GM23248 (cell line): ENCODE data around the gene PRKD1.

ENCODE experiments used
- EZH2 ChIP-seq: fragments of 200-600 bp; sonication (generic); IDR thresholded peaks from 2 replicates; pipeline ENCODE4 v1.6.1; 2018; ENCODE audit warnings: antibody characterized with exemption, mild to moderate bottlenecking; ENCODE audit not compliant: insufficient read depth, poor library complexity, severe bottlenecking
- EZH2phosphoT487 ChIP-seq: fragments of 200-600 bp; sonication (generic); IDR thresholded peaks from 2 replicates; pipeline ENCODE4 v1.6.1; 2018; ENCODE audit warnings: antibody characterized with exemption, moderate library complexity, mild to moderate bottlenecking, low read depth; ENCODE audit not compliant: insufficient read depth

GRCh38 chr14:29796853-29797252, 130.8 kb downstream of the PRKD1 start:
- TF ChIP-seq EZH2 (no peak), EZH2phosphoT487 (no peak)
